Measurements from ENCODE around the gene ZNF785. TPM values are rescaled to one million over a fixed set of nuclear protein-coding genes. Genes with fewer than 3 reads are reported as not detected.
A peak's percentile ranks its signal among the peaks of the same experiment; 100 is the strongest.

Gene ZNF785
- total RNA-seq, 4 donors from 2014 or later = 2.7 to 10.9 (median 5.6) TPM

- Histone ChIP-seq H3K27me3 (no peaks in the 10 kb centered on the region), H3K4me3 (peak within 1 kb of the TSS; percentile 82 to 96 (median 92)), H3K27ac (peak within 1 kb of the TSS; percentile 95 to 98 (median 96)), H3K4me1 (peaks cover 16 to 48% (median 17%) of the 10 kb centered on the region in 3 donors), H3K9me3 (no peaks in the 10 kb centered on the region), H3K36me3 (peaks cover 9 to 32% (median 15%) of the 10 kb centered on the region in 3 donors)
- peak; percentile 93 for DNase-seq
- WGBS, 2 donors = no CpG with 5 or more reads among the region's 74 CpGs
- TF ChIP-seq POLR2A (IDR thresholded peaks at IDR 0.05) (peak in 1 of 4 donors; percentile 62), CTCF (IDR thresholded peaks at IDR 0.05) (peak in 2 of 6 experiments; percentile 12 to 39)
- intact Hi-C loops (cut with DNase I) = no loop called here
These were observed 27.3 kb downstream of the ZNF785 start, which contains the start of gene ZNF764 for GRCh38 chr16:30557957-30558788. ZNF764 (minus strand) TSS chr16:30558374; CDS start chr16:30558182, 192 bp downstream.

- no peak for DNase-seq
- peaks cover 9 to 37% (median 15%) of the 10 kb centered on the region in 3 donors for H3K36me3 ChIP-seq
- H3K4me1 ChIP-seq = peaks cover 16 to 48% (median 17%) of the 10 kb centered on the region in 3 donors
- TF ChIP-seq CTCF (IDR thresholded peaks at IDR 0.05) (no peak), POLR2A (IDR thresholded peaks at IDR 0.05) (no peak)
- 0 to 5% methylated on average over 1 to 4 of the region's 17 CpGs for WGBS, 2 donors
- peak overlapping the region; percentile 95 to 98 (median 96) for H3K27ac ChIP-seq
- peak overlapping the region; percentile 82 to 96 (median 92) for H3K4me3 ChIP-seq
- intact Hi-C loops (cut with DNase I) = no loop called here
- H3K27me3 ChIP-seq = no peaks in the 10 kb centered on the region
- H3K9me3 ChIP-seq = no peaks in the 10 kb centered on the region
These were observed 27.9 kb downstream of the ZNF785 start for GRCh38 chr16:30557707-30557956.

GRCh38 chr16:30556125-30556473 lies 29.4 kb downstream of the ZNF785 start:
- intact Hi-C loops (cut with DNase I) = no loop called here
- DNase-seq = no peak
- Histone ChIP-seq H3K36me3 (peaks cover 9 to 39% (median 15%) of the 10 kb centered on the region in 3 donors), H3K27me3 (no peaks in the 10 kb centered on the region), H3K4me1 (peaks cover 16 to 51% (median 19%) of the 10 kb centered on the region in 3 donors), H3K27ac (no peak overlapping the region), H3K9me3 (no peaks in the 10 kb centered on the region), H3K4me3 (no peak overlapping the region)
- 33 to 44% methylated on average over 1 to 6 of the region's 10 CpGs for WGBS, 2 donors
- TF ChIP-seq POLR2A (IDR thresholded peaks at IDR 0.05) (no peak), CTCF (IDR thresholded peaks at IDR 0.05) (no peak)

GRCh38 chr16:30555315-30556124 lies 30.0 kb downstream of the ZNF785 start:
- intact Hi-C loops (cut with DNase I) = no loop called here
- TF ChIP-seq POLR2A (IDR thresholded peaks at IDR 0.05) (no peak), CTCF (IDR thresholded peaks at IDR 0.05) (no peak)
- no peak overlapping the region for H3K27ac ChIP-seq
- H3K36me3 ChIP-seq = peaks cover 9 to 39% (median 15%) of the 10 kb centered on the region in 3 donors
- 88 to 90% methylated on average over 8 to 13 of the region's 69 CpGs for WGBS, 2 donors
- H3K4me3 ChIP-seq = no peak overlapping the region
- H3K9me3 ChIP-seq = no peaks in the 10 kb centered on the region
- no peak for DNase-seq
- peaks cover 15 to 48% (median 16%) of the 10 kb centered on the region in 3 donors for H3K4me1 ChIP-seq
- no peaks in the 10 kb centered on the region for H3K27me3 ChIP-seq
